Mesothelial cell of epicardium (in vitro differentiated cells): ENCODE results near the gene ENTPD1. TPM values are rescaled to one million over a fixed set of nuclear protein-coding genes. Genes with fewer than 3 reads are reported as not detected.

Experiments used
- DNase-seq, 2 experiments: peaks; one replicate each; pipeline ENCODE4 v3.0.0; 2021; ENCODE audit warnings: low spot score in 2 of 2; ENCODE audit not compliant: unreplicated experiment in 2 of 2
- H3K27ac Mint-ChIP-seq: 2 replicates; pipeline ENCODE4 v1.8.0; 2021; ENCODE audit warnings: mixed read lengths
- H3K27me3 Mint-ChIP-seq: 2 replicates; pipeline ENCODE4 v1.8.0; 2021; ENCODE audit warnings: low read depth, mixed read lengths
- H3K36me3 Mint-ChIP-seq: 2 replicates; pipeline ENCODE4 v1.8.0; 2021; ENCODE audit warnings: mixed read lengths
- H3K4me1 Mint-ChIP-seq: 2 replicates; pipeline ENCODE4 v1.8.0; 2021; ENCODE audit warnings: mixed read lengths
- H3K4me3 Mint-ChIP-seq: 2 replicates; pipeline ENCODE4 v1.8.0; 2021; ENCODE audit warnings: mild to moderate bottlenecking, moderate library complexity, mixed read lengths
- H3K9me3 Mint-ChIP-seq: 2 replicates; pipeline ENCODE4 v1.8.0; 2021; ENCODE audit warnings: mixed read lengths
- CTCF ChIP-seq: fragments of 200-600 bp; sonication (generic); IDR thresholded peaks from one replicate; pipeline ENCODE4 v1.5.0; 2021; ENCODE audit warnings: antibody characterized with exemption; ENCODE audit not compliant: unreplicated experiment
- total RNA-seq: library from RNA; stranded (reverse); gene quantifications from 3 replicates; pipeline ENCODE4 v1.2.1, GENCODE V29; 2021

Gene ENTPD1
- total RNA-seq, 1 donor from 2014 or later: 1.1 TPM

GRCh38 chr10:95815701-95816240 is 59.8 kb downstream of the ENTPD1 start:
- Mint-ChIP-seq H3K36me3 (no peaks in the 10 kb centered on the region), H3K27ac (no peak overlapping the region), H3K27me3 (peaks cover 22% of the 10 kb centered on the region), H3K4me1 (no peaks in the 10 kb centered on the region), H3K4me3 (no peak overlapping the region), H3K9me3 (peaks cover 13% of the 10 kb centered on the region)
- no peak for DNase-seq
- TF ChIP-seq CTCF: no peak

GRCh38 chr10:95818010-95818409 is 62.0 kb downstream of the ENTPD1 start:
- no peaks in the 10 kb centered on the region for H3K4me1 Mint-ChIP-seq
- H3K27me3 Mint-ChIP-seq: peaks cover 33% of the 10 kb centered on the region
- H3K9me3 Mint-ChIP-seq: peaks cover 3% of the 10 kb centered on the region
- no peak for DNase-seq
- no peak for TF ChIP-seq CTCF
- no peak overlapping the region for H3K4me3 Mint-ChIP-seq
- no peaks in the 10 kb centered on the region for H3K36me3 Mint-ChIP-seq
- no peak overlapping the region for H3K27ac Mint-ChIP-seq

- peaks cover 36% of the 10 kb centered on the region for H3K27me3 Mint-ChIP-seq
- DNase-seq: no peak
- peaks cover 3% of the 10 kb centered on the region for H3K9me3 Mint-ChIP-seq
- H3K4me1 Mint-ChIP-seq: no peaks in the 10 kb centered on the region
- TF ChIP-seq CTCF: no peak
- H3K4me3 Mint-ChIP-seq: no peak overlapping the region
- H3K27ac Mint-ChIP-seq: no peak overlapping the region
- H3K36me3 Mint-ChIP-seq: no peaks in the 10 kb centered on the region
Measured at GRCh38 chr10:95818668-95819067, 62.7 kb downstream of the ENTPD1 start.

GRCh38 chr10:95819620-95820329 is 63.8 kb downstream of the ENTPD1 start:
- DNase-seq: no peak
- H3K4me1 Mint-ChIP-seq: no peaks in the 10 kb centered on the region
- peaks cover 32% of the 10 kb centered on the region for H3K27me3 Mint-ChIP-seq
- peaks cover 3% of the 10 kb centered on the region for H3K9me3 Mint-ChIP-seq
- no peak for TF ChIP-seq CTCF
- H3K36me3 Mint-ChIP-seq: no peaks in the 10 kb centered on the region
- no peak overlapping the region for H3K4me3 Mint-ChIP-seq
- H3K27ac Mint-ChIP-seq: no peak overlapping the region

- no peak for TF ChIP-seq CTCF
- Mint-ChIP-seq H3K9me3 (peaks cover 3% of the 10 kb centered on the region), H3K4me1 (no peaks in the 10 kb centered on the region), H3K27ac (no peak overlapping the region), H3K27me3 (peaks cover 31% of the 10 kb centered on the region), H3K36me3 (no peaks in the 10 kb centered on the region), H3K4me3 (no peak overlapping the region)
- DNase-seq: no peak
Measured at GRCh38 chr10:95820363-95820762, 64.4 kb downstream of the ENTPD1 start.
